ENCODE data around the gene TRERF1. TPM values are rescaled to one million over a fixed set of nuclear protein-coding genes. Genes with fewer than 3 reads are reported as not detected.
"Not testable (repeated sequence)": the region's sequence is repeated elsewhere in the genome, so short reads cannot be mapped to it uniquely, and the experiment has no call there.

Gene TRERF1
- total RNA-seq, 1 donor from 2014 or later, result 12.8 TPM

GRCh38 chr6:42194056-42194455, 257.7 kb downstream of the TRERF1 start:
- DNase-seq, result no peak
- Mint-ChIP-seq H3K4me3 (ENCODE audit: unreplicated experiment) (no peak overlapping the region), H3K9me3 (ENCODE audit: unreplicated experiment) (no peaks in the 10 kb centered on the region), H3K27me3 (ENCODE audit: unreplicated experiment) (peaks cover 3% of the 10 kb centered on the region), H3K4me1 (ENCODE audit: low read depth, unreplicated experiment) (peaks cover 7% of the 10 kb centered on the region), H3K27ac (ENCODE audit: unreplicated experiment) (no peak overlapping the region), H3K36me3 (ENCODE audit: unreplicated experiment) (peaks cover 5% of the 10 kb centered on the region)
- TF ChIP-seq CTCF (IDR thresholded peaks at IDR 0.05; ENCODE audit: partially characterized antibody, unreplicated experiment), result no peak

- Mint-ChIP-seq H3K27ac (ENCODE audit: unreplicated experiment) (no peak overlapping the region), H3K4me1 (ENCODE audit: low read depth, unreplicated experiment) (peaks cover 7% of the 10 kb centered on the region), H3K27me3 (ENCODE audit: unreplicated experiment) (peaks cover 3% of the 10 kb centered on the region), H3K9me3 (ENCODE audit: unreplicated experiment) (no peaks in the 10 kb centered on the region), H3K36me3 (ENCODE audit: unreplicated experiment) (peaks cover 5% of the 10 kb centered on the region), H3K4me3 (ENCODE audit: unreplicated experiment) (no peak overlapping the region)
- no peak for TF ChIP-seq CTCF (IDR thresholded peaks at IDR 0.05; ENCODE audit: partially characterized antibody, unreplicated experiment)
- DNase-seq, result no peak
These were observed 258.2 kb downstream of the TRERF1 start for GRCh38 chr6:42193491-42193894.

DNA sequence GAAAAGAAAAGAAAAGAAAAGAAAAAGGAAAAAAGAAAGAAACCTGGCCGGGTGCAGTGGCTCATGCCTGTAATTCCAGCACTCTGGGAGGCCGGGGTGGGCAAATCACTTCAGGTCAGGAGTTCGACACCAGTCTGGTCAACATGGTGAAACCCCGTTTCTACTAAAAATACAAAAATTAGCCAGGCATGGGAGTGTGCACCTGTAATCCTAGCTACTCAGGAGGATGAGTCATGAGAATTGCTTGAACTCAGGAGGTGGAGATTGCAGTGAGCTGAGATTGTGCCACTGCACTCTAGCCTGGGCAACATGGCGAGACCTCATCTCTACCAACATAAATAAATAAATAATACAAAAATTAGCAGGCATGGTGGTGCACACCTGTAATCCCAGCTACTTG, 259.3 kb downstream of the TRERF1 start:
- H3K36me3 Mint-ChIP-seq (ENCODE audit: unreplicated experiment); H3K27ac Mint-ChIP-seq (ENCODE audit: unreplicated experiment); H3K4me1 Mint-ChIP-seq (ENCODE audit: low read depth, unreplicated experiment); H3K27me3 Mint-ChIP-seq (ENCODE audit: unreplicated experiment); H3K9me3 Mint-ChIP-seq (ENCODE audit: unreplicated experiment); H3K4me3 Mint-ChIP-seq (ENCODE audit: unreplicated experiment); DNase-seq: not testable (repeated sequence)

- Mint-ChIP-seq H3K4me3 (ENCODE audit: unreplicated experiment) (no peak overlapping the region), H3K4me1 (ENCODE audit: low read depth, unreplicated experiment) (peaks cover 7% of the 10 kb centered on the region), H3K36me3 (ENCODE audit: unreplicated experiment) (peaks cover 5% of the 10 kb centered on the region), H3K27ac (ENCODE audit: unreplicated experiment) (peak overlapping the region; percentile 6), H3K9me3 (ENCODE audit: unreplicated experiment) (no peaks in the 10 kb centered on the region), H3K27me3 (ENCODE audit: unreplicated experiment) (peaks cover 3% of the 10 kb centered on the region)
- no peak for DNase-seq
- no peak for TF ChIP-seq CTCF (IDR thresholded peaks at IDR 0.05; ENCODE audit: partially characterized antibody, unreplicated experiment)
These were observed 261.1 kb downstream of the TRERF1 start for GRCh38 chr6:42190554-42191183.

DNA sequence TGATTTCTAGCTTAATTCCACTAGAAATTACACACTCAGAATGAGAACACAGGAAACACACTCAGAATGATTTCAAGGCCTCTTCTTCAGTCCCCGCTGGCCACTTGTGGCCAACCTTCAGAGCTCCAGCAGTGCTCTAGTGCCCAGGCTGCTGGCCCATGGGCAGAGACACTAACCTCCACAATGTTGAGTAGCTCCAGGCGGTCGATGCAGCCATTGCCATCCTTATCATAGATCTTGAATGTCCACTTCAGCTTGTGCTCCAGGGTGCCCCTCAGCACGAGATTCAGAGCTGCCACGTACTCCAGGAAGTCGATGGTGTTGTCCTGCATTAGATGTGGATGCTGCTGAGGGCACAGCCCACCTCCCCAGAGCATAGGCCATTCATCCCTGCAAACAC, 263.3 kb downstream of the TRERF1 start:
- no peak for DNase-seq
- TF ChIP-seq CTCF (IDR thresholded peaks at IDR 0.05; ENCODE audit: partially characterized antibody, unreplicated experiment), result no peak
- Mint-ChIP-seq H3K4me1 (ENCODE audit: low read depth, unreplicated experiment) (peaks cover 7% of the 10 kb centered on the region), H3K27me3 (ENCODE audit: unreplicated experiment) (no peaks in the 10 kb centered on the region), H3K36me3 (ENCODE audit: unreplicated experiment) (no peaks in the 10 kb centered on the region), H3K27ac (ENCODE audit: unreplicated experiment) (no peak overlapping the region), H3K9me3 (ENCODE audit: unreplicated experiment) (no peaks in the 10 kb centered on the region), H3K4me3 (ENCODE audit: unreplicated experiment) (no peak overlapping the region)
